ENCODE results near the gene MAP2K3. TPM values are rescaled to one million over a fixed set of nuclear protein-coding genes. Genes with fewer than 3 reads are reported as not detected.
A peak's percentile ranks its signal among the peaks of the same experiment; 100 is the strongest.
"Not testable (repeated sequence)": the region's sequence is repeated elsewhere in the genome, so short reads cannot be mapped to it uniquely, and the experiment has no call there.

MAP2K3 gene
- total and polyA plus RNA-seq, 9 donors, result 9.1 to 45.5 (median 17.6) TPM

GRCh38 chr17:21349358-21350050 lies 65.0 kb downstream of the MAP2K3 start:
- H3K9me3 ChIP-seq; intact Hi-C loops (cut with DNase I); H3K4me3 ChIP-seq; H3K4me1 ChIP-seq (ENCODE audit: insufficient read depth); H3K36me3 ChIP-seq; H3K27me3 ChIP-seq; H3K27ac ChIP-seq: not testable (repeated sequence)
- peak in 2 of 5 donors; percentile 1 to 19 for DNase-seq
- WGBS, 3 donors, result 52 to 62% (median 61%) methylated on average over 4 to 6 of the region's 6 CpGs

- H3K4me3 ChIP-seq; H3K27me3 ChIP-seq; H3K4me1 ChIP-seq (ENCODE audit: insufficient read depth); H3K27ac ChIP-seq; intact Hi-C loops (cut with DNase I); H3K36me3 ChIP-seq; H3K9me3 ChIP-seq: not testable (repeated sequence)
- DNase-seq, result peak in 2 of 5 donors; percentile 9 to 12
- WGBS, 3 donors, result 80 to 88% (median 88%) methylated on average over 17 to 19 of the region's 19 CpGs
Observed at GRCh38 chr17:21350495-21350894, 66.0 kb downstream of the MAP2K3 start.

GRCh38 chr17:21351366-21352065 lies 67.0 kb downstream of the MAP2K3 start:
- Histone ChIP-seq H3K27me3 (no peaks in the 10 kb centered on the region), H3K4me1 (ENCODE audit: insufficient read depth) (no peaks in the 10 kb centered on the region), H3K27ac (no peak overlapping the region), H3K36me3 (no peaks in the 10 kb centered on the region), H3K4me3 (no peak overlapping the region), H3K9me3 (no peaks in the 10 kb centered on the region)
- intact Hi-C loops (cut with DNase I), result no loop called here
- TF ChIP-seq EP300 (IDR thresholded peaks at IDR 0.05) (no peak), CTCF (IDR thresholded peaks at IDR 0.05) (no peak), POLR2A (IDR thresholded peaks at IDR 0.05) (no peak)
- 64 to 81% (median 67%) methylated on average over 3 of the region's 3 CpGs for WGBS, 3 donors
- DNase-seq, result peak in 2 of 5 donors; percentile 6 to 21

- Histone ChIP-seq H3K4me1 (ENCODE audit: insufficient read depth) (no peaks in the 10 kb centered on the region), H3K4me3 (no peak overlapping the region), H3K36me3 (no peaks in the 10 kb centered on the region), H3K27ac (no peak overlapping the region), H3K9me3 (no peaks in the 10 kb centered on the region), H3K27me3 (no peaks in the 10 kb centered on the region)
- intact Hi-C loops (cut with DNase I), result no loop called here
- WGBS, 3 donors, result 83 to 89% (median 84%) methylated on average over 23 of the region's 23 CpGs
- TF ChIP-seq CTCF (IDR thresholded peaks at IDR 0.05), result no peak
- no peak for TF ChIP-seq EP300 (IDR thresholded peaks at IDR 0.05)
- no peak for TF ChIP-seq POLR2A (IDR thresholded peaks at IDR 0.05)
- DNase-seq, result peak in 1 of 5 donors; percentile 23
Observed at GRCh38 chr17:21352221-21352980, 67.9 kb downstream of the MAP2K3 start.

GRCh38 chr17:21352981-21353265 lies 68.4 kb downstream of the MAP2K3 start:
- 87 to 99% (median 94%) methylated on average over 8 of the region's 8 CpGs for WGBS, 3 donors
- Histone ChIP-seq H3K9me3 (no peaks in the 10 kb centered on the region), H3K27me3 (no peaks in the 10 kb centered on the region), H3K27ac (no peak overlapping the region), H3K4me3 (no peak overlapping the region), H3K4me1 (ENCODE audit: insufficient read depth) (no peaks in the 10 kb centered on the region), H3K36me3 (no peaks in the 10 kb centered on the region)
- TF ChIP-seq CTCF (IDR thresholded peaks at IDR 0.05) (no peak), EP300 (IDR thresholded peaks at IDR 0.05) (no peak), POLR2A (IDR thresholded peaks at IDR 0.05) (no peak)
- DNase-seq, result peak in 1 of 5 donors; percentile 24
- intact Hi-C loops (cut with DNase I), result no loop called here

Measured in ovary (tissue), 9 donors.